MCF 10A (cell line): Measurements from ENCODE around the gene TP53BP2. TPM values are rescaled to one million over a fixed set of nuclear protein-coding genes. Genes with fewer than 3 reads are reported as not detected.
"Not testable (repeated sequence)": the region's sequence is repeated elsewhere in the genome, so short reads cannot be mapped to it uniquely, and the experiment has no call there.

Experiments
- BruUV-seq: library from RNA; stranded (reverse); fragments of 400-500 nt; replicated peaks from 2 replicates; lab custom pipeline; 2021; lab: Mats Ljungman, UMichigan
- CTCF ChIA-PET: fragments of 300-600 bp; sonication (Branson Sonifier 250); formaldehyde crosslinking; extraction: SDS; loops from one replicate; lab custom pipeline; 2021; ENCODE audit warnings: antibody characterized with exemption, inconsistent platforms; lab: Yijun Ruan, JAX
- POLR2A ChIA-PET: fragments of 300-600, 350-650 bp; sonication (Branson Sonifier 250); formaldehyde crosslinking; extraction: SDS; loops from one replicate; lab custom pipeline; 2020; ENCODE audit warnings: antibody characterized with exemption, inconsistent platforms; lab: Yijun Ruan, JAX
- DNase-seq: peaks from one replicate; pipeline ENCODE4 v3.0.0-alpha.2; 2018; ENCODE audit not compliant: unreplicated experiment
- H3K27ac Mint-ChIP-seq: one replicate; pipeline ENCODE4 v1.8.0; 2022; ENCODE audit warnings: mild to moderate bottlenecking, low read depth, mixed read lengths; ENCODE audit not compliant: unreplicated experiment
- H3K27me3 Mint-ChIP-seq: one replicate; pipeline ENCODE4 v1.8.0; 2022; ENCODE audit warnings: mixed read lengths; ENCODE audit not compliant: insufficient read depth, unreplicated experiment
- H3K36me3 Mint-ChIP-seq: one replicate; pipeline ENCODE4 v1.8.0; 2022; ENCODE audit warnings: mild to moderate bottlenecking, moderate library complexity, mixed read lengths; ENCODE audit not compliant: insufficient read depth, unreplicated experiment
- H3K4me1 Mint-ChIP-seq: one replicate; pipeline ENCODE4 v1.8.0; 2022; ENCODE audit warnings: mixed read lengths; ENCODE audit not compliant: insufficient read depth, unreplicated experiment
- H3K4me3 Mint-ChIP-seq: one replicate; pipeline ENCODE4 v1.8.0; 2022; ENCODE audit warnings: mild to moderate bottlenecking, moderate library complexity, mixed read lengths; ENCODE audit not compliant: unreplicated experiment
- H3K9me3 Mint-ChIP-seq: one replicate; pipeline ENCODE4 v1.8.0; 2022; ENCODE audit warnings: mixed read lengths; ENCODE audit not compliant: unreplicated experiment
- intact Hi-C: fragments of 100-400 bp; cut with micrococcal nuclease; formaldehyde crosslinking; loops from 2 replicates; pipeline ENCODE4 v1.14.1; 2022
- total RNA-seq: library from RNA; stranded (reverse); gene quantifications from 2 replicates; pipeline ENCODE4 v1.2.3, GENCODE V29; 2022
- TF ChIP-seq, protein P1 (sequence below): fragments of 200-600 bp; IDR thresholded peaks from one replicate; pipeline ENCODE4 v1.8.0; 2022; ENCODE audit warnings: antibody characterized with exemption, mild to moderate bottlenecking; ENCODE audit not compliant: unreplicated experiment

The TP53BP2 gene
- total RNA-seq, 1 experiment from 2014 or later, result 64.0 TPM

DNA sequence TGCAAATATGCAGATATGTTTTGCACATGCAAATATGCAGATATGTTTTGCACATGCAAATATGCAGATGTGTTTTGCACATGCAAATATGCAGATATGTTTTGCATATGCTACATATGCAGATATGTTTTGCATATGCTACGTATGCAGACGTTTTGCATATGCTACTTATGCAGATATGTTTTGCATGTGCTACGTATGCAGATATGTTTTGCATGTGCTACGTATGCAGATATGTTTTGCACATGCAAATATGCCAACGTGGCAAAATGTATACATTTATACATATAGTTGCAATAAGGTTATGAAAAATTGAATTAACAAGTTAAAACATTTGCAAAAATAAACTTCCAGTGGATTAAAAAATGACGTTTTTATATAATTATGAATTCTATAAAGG lies 30.8 kb upstream of the TP53BP2 start:
- ChIA-PET POLR2A (no interaction called here), CTCF (no interaction called here)
- TF ChIP-seq, protein P1, sequence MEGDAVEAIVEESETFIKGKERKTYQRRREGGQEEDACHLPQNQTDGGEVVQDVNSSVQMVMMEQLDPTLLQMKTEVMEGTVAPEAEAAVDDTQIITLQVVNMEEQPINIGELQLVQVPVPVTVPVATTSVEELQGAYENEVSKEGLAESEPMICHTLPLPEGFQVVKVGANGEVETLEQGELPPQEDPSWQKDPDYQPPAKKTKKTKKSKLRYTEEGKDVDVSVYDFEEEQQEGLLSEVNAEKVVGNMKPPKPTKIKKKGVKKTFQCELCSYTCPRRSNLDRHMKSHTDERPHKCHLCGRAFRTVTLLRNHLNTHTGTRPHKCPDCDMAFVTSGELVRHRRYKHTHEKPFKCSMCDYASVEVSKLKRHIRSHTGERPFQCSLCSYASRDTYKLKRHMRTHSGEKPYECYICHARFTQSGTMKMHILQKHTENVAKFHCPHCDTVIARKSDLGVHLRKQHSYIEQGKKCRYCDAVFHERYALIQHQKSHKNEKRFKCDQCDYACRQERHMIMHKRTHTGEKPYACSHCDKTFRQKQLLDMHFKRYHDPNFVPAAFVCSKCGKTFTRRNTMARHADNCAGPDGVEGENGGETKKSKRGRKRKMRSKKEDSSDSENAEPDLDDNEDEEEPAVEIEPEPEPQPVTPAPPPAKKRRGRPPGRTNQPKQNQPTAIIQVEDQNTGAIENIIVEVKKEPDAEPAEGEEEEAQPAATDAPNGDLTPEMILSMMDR, result no peak
- DNase-seq, result no peak
- Mint-ChIP-seq H3K4me3 (no peak overlapping the region), H3K36me3 (peaks cover 6% of the 10 kb centered on the region), H3K27ac (no peak overlapping the region), H3K4me1 (no peaks in the 10 kb centered on the region), H3K27me3 (peaks cover 29% of the 10 kb centered on the region), H3K9me3 (no peaks in the 10 kb centered on the region)
- no TSS peak for BruUV-seq
- intact Hi-C loops, result no loop called here

DNA sequence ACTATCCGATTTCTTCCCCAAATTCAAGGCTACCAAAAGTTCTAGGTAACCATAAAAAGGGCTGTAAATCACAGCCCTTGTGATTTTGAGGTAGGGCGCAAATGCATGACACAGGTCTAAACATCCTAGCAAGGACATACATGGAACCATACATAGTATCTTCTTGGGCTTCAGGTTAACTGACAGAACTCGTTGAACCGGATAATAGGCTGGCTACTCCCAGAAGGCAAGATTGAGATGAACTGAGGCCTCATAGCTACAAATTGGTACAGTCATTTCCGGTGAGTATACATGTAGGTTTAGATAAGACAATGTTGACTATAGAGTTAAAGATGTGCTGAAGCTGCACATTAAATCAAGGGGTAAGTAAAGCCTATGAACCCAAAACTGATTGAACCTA lies 27.3 kb upstream of the TP53BP2 start:
- CTCF ChIA-PET, result interaction anchor here (0.7 to 0.9 kb wide), 5 partner anchors 12 to 172 kb away, joined by 3 to 7 read pairs (median 3); no protein-coding TSS in a partner anchor
- no peak for DNase-seq
- intact Hi-C loops, result no loop called here

DNA sequence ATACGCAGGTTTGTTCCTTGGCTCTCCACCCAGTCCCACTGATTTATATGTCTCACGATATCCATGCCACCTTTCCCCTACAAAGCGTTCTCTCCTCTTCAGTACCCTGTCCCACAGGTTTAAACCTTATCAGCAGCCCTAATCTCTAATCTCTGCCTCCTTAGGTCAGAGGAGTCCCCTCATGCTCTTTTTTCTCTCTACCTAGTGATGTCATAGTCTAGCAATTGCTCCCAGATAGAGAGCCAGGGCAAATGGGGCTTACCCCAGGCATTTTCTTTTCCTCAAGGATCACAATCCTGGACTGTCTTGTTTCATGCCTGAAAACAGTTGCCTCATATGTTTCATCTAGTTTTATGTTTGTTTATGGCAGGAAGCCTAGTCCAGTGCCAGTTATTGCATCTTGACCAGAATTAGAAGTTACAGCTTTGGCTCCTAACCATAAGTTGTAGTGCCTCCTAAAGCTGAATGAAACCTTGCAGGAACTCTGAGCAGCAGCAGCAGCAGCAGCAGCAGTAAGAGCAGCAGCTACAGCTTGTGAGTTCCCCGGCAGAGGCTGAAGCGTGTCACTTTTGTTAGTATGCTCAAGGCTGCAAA lies 26.7 kb upstream of the TP53BP2 start:
- H3K27me3 Mint-ChIP-seq, result peaks cover 60% of the 10 kb centered on the region
- H3K36me3 Mint-ChIP-seq, result peaks cover 6% of the 10 kb centered on the region
- no TSS peak for BruUV-seq
- H3K27ac Mint-ChIP-seq, result no peak overlapping the region
- ChIA-PET POLR2A (interaction anchor here (1.0 kb wide), 1 partner anchor 26 kb away, joined by 5 read pairs; no protein-coding TSS in a partner anchor), CTCF (interaction anchor here (0.7 to 0.8 kb wide), 3 partner anchors 12 to 171 kb away, joined by 3 to 4 read pairs (median 3); no protein-coding TSS in a partner anchor)
- no peak overlapping the region for H3K4me3 Mint-ChIP-seq
- no peaks in the 10 kb centered on the region for H3K4me1 Mint-ChIP-seq
- intact Hi-C loops, result no loop called here
- TF ChIP-seq, protein P1, result no peak
- no peak for DNase-seq
- no peaks in the 10 kb centered on the region for H3K9me3 Mint-ChIP-seq

More for the DNA sequence above, 27.3 kb upstream of the TP53BP2 start:
- BruUV-seq, result no TSS peak
- Mint-ChIP-seq H3K27ac (no peak overlapping the region), H3K36me3 (peaks cover 6% of the 10 kb centered on the region), H3K27me3 (peaks cover 55% of the 10 kb centered on the region), H3K4me1 (no peaks in the 10 kb centered on the region), H3K4me3 (no peak overlapping the region), H3K9me3 (no peaks in the 10 kb centered on the region)
- TF ChIP-seq, protein P1, result no peak
- POLR2A ChIA-PET, result interaction anchor here (0.7 to 1.0 kb wide), 2 partner anchors 15 to 27 kb away, joined by 3 to 5 read pairs; no protein-coding TSS in a partner anchor

DNA sequence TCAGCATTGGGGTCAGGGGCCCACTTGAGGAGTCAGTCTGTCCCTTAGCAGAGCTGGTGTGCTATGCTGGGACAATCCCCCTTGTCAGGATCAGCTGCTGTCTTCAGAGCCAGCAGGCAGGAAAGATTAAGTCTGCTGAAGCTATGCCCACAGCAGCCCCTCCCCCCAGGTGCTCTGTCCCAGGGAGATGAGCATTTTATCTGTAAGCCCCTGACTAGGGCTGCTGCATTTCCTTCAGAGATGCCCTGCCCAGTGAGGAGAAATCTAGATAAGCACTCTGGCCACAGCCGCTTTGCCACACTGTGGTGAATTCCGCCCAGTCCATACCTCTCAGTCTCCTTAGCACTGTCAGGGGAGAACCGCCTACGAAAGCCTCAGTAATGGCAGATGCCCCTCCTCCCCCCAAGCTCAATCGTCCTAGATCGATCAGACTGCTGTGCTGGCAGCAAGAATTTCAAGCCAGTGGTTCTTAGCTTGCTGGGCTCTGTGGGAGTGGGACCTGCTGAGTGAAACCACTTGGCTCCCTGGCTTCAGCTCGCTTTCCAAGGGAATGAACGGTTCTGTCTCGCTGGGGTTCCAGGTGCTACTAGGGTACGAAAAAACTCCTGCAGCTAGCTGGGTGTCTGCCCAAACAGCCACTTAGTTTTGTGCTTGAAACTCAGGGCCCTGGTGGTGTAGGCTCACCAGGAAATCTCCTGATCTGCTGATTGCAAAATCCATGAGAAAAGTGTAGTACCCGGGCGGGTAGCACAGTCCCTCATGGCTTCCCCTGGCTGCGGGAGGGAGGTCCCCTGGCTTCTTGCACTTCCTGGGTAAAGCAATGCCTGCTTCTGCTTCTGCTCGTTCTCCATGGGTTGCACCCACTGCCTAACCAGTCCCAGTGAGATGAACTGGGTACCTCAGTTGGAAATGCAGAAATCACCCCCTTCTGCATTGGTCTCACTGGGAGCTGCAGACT lies 25.1 kb upstream of the TP53BP2 start:
- Mint-ChIP-seq H3K36me3 (peaks cover 6% of the 10 kb centered on the region), H3K9me3 (peaks cover 7% of the 10 kb centered on the region), H3K27ac (no peak overlapping the region), H3K4me3 (no peak overlapping the region), H3K4me1 (no peaks in the 10 kb centered on the region), H3K27me3 (peaks cover 68% of the 10 kb centered on the region)
- POLR2A ChIA-PET, result no interaction called here
- DNase-seq, result no peak
- BruUV-seq, result no TSS peak
- intact Hi-C loops, result no loop called here
- CTCF ChIA-PET, result interaction anchor here (0.5 kb wide), 1 partner anchor 22 kb away, joined by 3 read pairs; no protein-coding TSS in a partner anchor
- TF ChIP-seq, protein P1, result no peak

DNA sequence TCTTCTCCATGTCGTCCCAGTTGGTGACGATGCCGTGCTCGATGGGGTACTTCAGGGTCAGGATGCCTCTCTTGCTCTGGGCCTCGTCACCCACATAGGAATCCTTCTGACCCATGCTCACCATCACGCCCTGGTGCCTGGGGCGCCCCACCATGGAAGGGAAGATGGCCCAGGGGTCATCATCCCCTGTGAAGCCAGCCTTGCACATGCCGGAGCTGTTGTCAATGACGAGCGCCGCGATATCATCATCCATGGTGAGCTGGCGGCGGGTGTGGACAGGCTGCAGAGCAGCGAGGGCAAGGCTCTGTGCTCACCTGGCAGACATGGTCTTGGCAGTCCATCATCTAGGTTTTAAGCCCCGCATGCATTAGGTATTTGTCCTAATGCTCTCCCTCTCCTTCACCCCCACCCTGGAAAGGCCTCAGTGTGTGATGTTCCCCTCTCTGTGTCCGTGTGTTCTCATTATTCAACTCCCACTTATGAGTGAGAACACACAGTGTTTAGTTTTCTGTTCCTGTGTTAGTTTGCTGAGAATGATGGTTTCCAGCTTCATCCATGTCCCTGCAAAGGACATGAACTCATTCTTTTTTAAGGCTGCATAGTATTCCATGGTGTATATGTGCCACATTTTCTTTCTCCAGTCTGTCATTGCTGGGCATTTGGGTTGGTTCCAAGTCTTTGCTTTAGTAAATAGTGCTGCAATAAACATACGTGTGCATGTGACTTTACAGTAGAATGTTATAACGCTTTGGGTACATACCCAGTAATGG lies 19.0 kb upstream of the TP53BP2 start:
- H3K4me1 Mint-ChIP-seq, H3K36me3 Mint-ChIP-seq, BruUV-seq, H3K27ac Mint-ChIP-seq, DNase-seq, H3K9me3 Mint-ChIP-seq, H3K4me3 Mint-ChIP-seq, intact Hi-C loops, POLR2A ChIA-PET: not testable (repeated sequence)
- peaks cover 31% of the 10 kb centered on the region for H3K27me3 Mint-ChIP-seq
- CTCF ChIA-PET, result interaction anchor here (0.7 kb wide), 1 partner anchor 53 kb away, joined by 3 read pairs; no protein-coding TSS in a partner anchor
